HCT116 (cell line): ENCODE measurements around the gene LRIG1.

Experiments used
- CEBPB ChIP-seq: IDR thresholded peaks from 2 replicates; pipeline ENCODE4 v1.6.1; 2012; ENCODE audit warnings: low read depth
- EGR1 ChIP-seq: IDR thresholded peaks from 2 replicates; pipeline ENCODE4 v1.6.1; 2012; ENCODE audit warnings: low read depth
- EZH2 ChIP-seq: fragments of 200-600 bp; sonication (generic); IDR thresholded peaks from 2 replicates; pipeline ENCODE4 v1.6.1; 2017; ENCODE audit warnings: antibody characterized with exemption, mixed run types
- EZH2phosphoT487 ChIP-seq: fragments of 200-600 bp; IDR thresholded peaks from 2 replicates; pipeline ENCODE4 v1.6.1; 2018; ENCODE audit warnings: antibody characterized with exemption, borderline replicate concordance
- FOSL1 ChIP-seq: IDR thresholded peaks from 2 replicates; pipeline ENCODE4 v1.6.1; 2012; ENCODE audit warnings: low read depth
- POLR2A ChIP-seq: IDR thresholded peaks from 2 replicates; pipeline ENCODE4 v1.7.0; 2011; ENCODE audit warnings: borderline replicate concordance; ENCODE audit not compliant: insufficient read depth, insufficient read length; ENCODE audit errors: extremely low read depth
- RAD21 ChIP-seq: IDR thresholded peaks from 2 replicates; pipeline ENCODE4 v1.6.1; 2012; ENCODE audit warnings: low read depth, mild to moderate bottlenecking
- SP1 ChIP-seq: IDR thresholded peaks from 2 replicates; pipeline ENCODE4 v1.6.1; 2012; ENCODE audit warnings: low read depth
- YY1 ChIP-seq: IDR thresholded peaks from 2 replicates; pipeline ENCODE4 v1.6.1; 2011; ENCODE audit warnings: low read length, low read depth, moderate library complexity, mild to moderate bottlenecking; ENCODE audit not compliant: insufficient replicate concordance; ENCODE audit errors: extremely low read depth
- TF ChIP-seq, protein P1 (sequence below), 3 experiments: fragments of 200-600 bp in 1 of 3; sonication (generic) in 1 of 3; IDR thresholded peaks in 2 of 3; conservative IDR thresholded peaks in 1 of 3; 2 replicates each; pipeline ENCODE4 v1.5.1; 2012 to 2017; ENCODE audit warnings: low read depth in 2 of 3, low read length in 2 of 3, antibody characterized with exemption in 1 of 3, borderline replicate concordance in 1 of 3, control low read depth in 1 of 3, mild to moderate bottlenecking in 1 of 3, mixed read lengths in 1 of 3, mixed run types in 1 of 3, moderate library complexity in 1 of 3; ENCODE audit not compliant: insufficient read depth in 1 of 3
- TF ChIP-seq, protein P2 (sequence below): IDR thresholded peaks from 2 replicates; pipeline ENCODE4 v1.6.1; 2011; ENCODE audit warnings: mild to moderate bottlenecking, low read length, moderate library complexity; ENCODE audit not compliant: insufficient replicate concordance; ENCODE audit errors: extremely low read depth
- TF ChIP-seq, protein P3 (sequence below): IDR thresholded peaks from 2 replicates; pipeline ENCODE4 v1.6.1; 2012; ENCODE audit warnings: low read depth

DNA sequence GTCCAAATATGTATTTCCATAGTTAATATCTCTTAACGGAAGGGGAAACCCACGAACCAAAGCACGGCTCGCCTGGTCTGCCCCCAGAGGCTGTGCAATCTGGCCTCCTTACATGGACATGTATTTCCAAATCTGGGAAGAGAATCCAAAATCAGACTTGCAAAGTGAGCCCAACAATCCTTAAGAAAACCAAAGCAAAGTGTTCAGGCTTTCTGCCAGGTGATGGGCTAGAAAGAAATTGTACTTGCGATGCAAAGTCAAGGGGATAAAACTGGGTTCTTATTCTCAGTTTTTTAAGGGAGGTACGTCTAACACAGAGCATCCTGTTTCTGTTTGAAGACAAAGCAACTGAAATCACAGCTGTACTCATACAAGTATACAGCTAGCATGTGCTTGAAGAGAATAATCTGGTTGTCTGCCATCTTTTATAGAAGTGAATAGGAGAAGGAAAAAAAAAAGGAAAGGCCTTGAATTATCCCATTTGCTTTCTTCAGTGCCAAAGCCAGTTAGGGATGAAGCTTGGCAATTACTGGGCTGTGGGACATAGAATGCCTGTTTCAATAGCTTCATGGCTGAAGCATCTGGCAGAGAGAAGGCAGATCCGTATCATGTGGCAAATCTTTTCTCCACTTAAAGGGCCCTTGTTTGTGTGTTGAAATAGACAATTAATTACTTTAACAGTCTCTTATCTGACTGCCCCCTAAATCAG is 48.4 kb downstream of the LRIG1 start:
- TF ChIP-seq, protein P1, sequence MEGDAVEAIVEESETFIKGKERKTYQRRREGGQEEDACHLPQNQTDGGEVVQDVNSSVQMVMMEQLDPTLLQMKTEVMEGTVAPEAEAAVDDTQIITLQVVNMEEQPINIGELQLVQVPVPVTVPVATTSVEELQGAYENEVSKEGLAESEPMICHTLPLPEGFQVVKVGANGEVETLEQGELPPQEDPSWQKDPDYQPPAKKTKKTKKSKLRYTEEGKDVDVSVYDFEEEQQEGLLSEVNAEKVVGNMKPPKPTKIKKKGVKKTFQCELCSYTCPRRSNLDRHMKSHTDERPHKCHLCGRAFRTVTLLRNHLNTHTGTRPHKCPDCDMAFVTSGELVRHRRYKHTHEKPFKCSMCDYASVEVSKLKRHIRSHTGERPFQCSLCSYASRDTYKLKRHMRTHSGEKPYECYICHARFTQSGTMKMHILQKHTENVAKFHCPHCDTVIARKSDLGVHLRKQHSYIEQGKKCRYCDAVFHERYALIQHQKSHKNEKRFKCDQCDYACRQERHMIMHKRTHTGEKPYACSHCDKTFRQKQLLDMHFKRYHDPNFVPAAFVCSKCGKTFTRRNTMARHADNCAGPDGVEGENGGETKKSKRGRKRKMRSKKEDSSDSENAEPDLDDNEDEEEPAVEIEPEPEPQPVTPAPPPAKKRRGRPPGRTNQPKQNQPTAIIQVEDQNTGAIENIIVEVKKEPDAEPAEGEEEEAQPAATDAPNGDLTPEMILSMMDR (IDR thresholded peaks at IDR 0.05 in 2 of 3, conservative IDR thresholded peaks at IDR 0.05 in 1 of 3; ENCODE audit: borderline replicate concordance in 1 of 3, insufficient read depth in 1 of 3, low read depth in 2 of 3, low read length in 2 of 3), result no peak
- TF ChIP-seq EZH2 (no peak), EGR1 (no peak), POLR2A (no peak), SP1 (no peak), CEBPB (no peak), FOSL1 (no peak), EZH2phosphoT487 (no peak), YY1 (no peak), RAD21 (no peak)
- TF ChIP-seq, protein P2, sequence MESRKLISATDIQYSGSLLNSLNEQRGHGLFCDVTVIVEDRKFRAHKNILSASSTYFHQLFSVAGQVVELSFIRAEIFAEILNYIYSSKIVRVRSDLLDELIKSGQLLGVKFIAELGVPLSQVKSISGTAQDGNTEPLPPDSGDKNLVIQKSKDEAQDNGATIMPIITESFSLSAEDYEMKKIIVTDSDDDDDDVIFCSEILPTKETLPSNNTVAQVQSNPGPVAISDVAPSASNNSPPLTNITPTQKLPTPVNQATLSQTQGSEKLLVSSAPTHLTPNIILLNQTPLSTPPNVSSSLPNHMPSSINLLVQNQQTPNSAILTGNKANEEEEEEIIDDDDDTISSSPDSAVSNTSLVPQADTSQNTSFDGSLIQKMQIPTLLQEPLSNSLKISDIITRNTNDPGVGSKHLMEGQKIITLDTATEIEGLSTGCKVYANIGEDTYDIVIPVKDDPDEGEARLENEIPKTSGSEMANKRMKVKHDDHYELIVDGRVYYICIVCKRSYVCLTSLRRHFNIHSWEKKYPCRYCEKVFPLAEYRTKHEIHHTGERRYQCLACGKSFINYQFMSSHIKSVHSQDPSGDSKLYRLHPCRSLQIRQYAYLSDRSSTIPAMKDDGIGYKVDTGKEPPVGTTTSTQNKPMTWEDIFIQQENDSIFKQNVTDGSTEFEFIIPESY, result no peak
- TF ChIP-seq, protein P3, sequence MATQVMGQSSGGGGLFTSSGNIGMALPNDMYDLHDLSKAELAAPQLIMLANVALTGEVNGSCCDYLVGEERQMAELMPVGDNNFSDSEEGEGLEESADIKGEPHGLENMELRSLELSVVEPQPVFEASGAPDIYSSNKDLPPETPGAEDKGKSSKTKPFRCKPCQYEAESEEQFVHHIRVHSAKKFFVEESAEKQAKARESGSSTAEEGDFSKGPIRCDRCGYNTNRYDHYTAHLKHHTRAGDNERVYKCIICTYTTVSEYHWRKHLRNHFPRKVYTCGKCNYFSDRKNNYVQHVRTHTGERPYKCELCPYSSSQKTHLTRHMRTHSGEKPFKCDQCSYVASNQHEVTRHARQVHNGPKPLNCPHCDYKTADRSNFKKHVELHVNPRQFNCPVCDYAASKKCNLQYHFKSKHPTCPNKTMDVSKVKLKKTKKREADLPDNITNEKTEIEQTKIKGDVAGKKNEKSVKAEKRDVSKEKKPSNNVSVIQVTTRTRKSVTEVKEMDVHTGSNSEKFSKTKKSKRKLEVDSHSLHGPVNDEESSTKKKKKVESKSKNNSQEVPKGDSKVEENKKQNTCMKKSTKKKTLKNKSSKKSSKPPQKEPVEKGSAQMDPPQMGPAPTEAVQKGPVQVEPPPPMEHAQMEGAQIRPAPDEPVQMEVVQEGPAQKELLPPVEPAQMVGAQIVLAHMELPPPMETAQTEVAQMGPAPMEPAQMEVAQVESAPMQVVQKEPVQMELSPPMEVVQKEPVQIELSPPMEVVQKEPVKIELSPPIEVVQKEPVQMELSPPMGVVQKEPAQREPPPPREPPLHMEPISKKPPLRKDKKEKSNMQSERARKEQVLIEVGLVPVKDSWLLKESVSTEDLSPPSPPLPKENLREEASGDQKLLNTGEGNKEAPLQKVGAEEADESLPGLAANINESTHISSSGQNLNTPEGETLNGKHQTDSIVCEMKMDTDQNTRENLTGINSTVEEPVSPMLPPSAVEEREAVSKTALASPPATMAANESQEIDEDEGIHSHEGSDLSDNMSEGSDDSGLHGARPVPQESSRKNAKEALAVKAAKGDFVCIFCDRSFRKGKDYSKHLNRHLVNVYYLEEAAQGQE, result no peak
